GM18511 (cell line): ENCODE results near the gene FZD10.

Source experiments
- ATAC-seq: cut with Tn5 transposase; IDR thresholded peaks from one replicate; pipeline ENCODE4 v1.9.1; 2021; ENCODE audit warnings: mild to moderate bottlenecking, moderate library complexity; ENCODE audit not compliant: unreplicated experiment

The FZD10 gene, protein sequence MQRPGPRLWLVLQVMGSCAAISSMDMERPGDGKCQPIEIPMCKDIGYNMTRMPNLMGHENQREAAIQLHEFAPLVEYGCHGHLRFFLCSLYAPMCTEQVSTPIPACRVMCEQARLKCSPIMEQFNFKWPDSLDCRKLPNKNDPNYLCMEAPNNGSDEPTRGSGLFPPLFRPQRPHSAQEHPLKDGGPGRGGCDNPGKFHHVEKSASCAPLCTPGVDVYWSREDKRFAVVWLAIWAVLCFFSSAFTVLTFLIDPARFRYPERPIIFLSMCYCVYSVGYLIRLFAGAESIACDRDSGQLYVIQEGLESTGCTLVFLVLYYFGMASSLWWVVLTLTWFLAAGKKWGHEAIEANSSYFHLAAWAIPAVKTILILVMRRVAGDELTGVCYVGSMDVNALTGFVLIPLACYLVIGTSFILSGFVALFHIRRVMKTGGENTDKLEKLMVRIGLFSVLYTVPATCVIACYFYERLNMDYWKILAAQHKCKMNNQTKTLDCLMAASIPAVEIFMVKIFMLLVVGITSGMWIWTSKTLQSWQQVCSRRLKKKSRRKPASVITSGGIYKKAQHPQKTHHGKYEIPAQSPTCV

DNA sequence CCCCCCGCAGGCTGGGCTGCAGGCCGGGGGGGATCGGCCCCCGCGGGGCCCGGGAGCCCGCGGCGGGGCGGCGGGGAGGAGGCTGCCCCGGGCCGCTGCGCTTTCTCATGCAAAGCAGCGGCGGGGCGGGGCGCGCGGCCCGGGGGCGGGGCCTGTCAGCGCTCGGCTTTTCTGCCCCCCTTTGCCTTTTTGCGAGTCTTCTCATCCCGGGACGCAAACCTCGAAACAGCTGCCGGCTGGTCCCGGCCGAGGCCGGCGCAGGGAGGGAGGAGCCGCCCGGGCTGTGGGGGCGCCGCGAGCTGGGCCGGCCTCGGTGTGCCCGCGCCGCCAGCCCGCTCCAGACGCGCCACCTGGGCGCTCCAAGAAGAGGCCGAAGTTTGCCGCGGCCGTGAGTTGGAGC is at the start of gene FZD10:
FZD10 (plus strand) TSS at position 198 of the 400 bp plus-strand sequence. CDS start 479 bp downstream, outside the sequence.
- no peak for ATAC-seq

DNA sequence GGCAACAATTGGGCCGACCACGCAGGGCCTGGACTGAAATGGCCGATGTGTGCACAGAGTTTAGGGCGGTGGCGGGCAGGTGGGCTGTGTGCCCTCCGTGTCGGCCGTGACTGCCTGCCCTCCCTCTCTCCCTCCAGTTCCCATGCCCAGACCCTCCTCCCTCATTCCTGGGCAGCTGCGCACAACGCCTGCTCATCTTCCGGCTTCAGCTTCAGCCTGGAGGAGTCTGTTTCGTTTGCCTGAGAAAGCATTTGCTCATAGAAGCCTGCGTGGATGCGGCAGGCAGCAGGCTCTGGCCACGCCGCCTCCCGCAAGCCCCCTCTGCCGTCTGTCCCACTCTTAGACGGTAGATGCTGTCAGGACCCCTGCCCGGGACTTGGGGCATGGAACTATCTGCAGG is 47.3 kb upstream of the FZD10 start:
- no peak for ATAC-seq

DNA sequence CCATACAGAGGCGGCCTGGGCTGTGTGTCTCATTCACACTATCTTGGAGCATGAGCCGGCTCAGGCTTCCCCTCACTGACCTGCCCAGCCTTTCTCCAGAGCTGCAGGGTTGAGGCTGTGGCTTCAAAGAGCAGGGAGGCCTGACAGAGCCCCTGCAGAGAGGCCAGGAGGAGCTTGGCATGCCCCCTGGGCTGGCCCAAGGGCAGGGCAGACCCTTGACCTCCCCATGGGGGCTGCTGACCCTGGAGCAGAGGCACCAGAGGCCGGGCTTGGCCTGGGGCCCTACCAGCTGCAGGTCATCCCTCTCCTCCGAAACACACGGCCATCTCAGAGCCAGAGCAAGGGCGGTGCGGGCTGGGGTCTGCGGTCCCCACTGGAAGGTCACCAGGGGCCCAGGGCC is 46.6 kb upstream of the FZD10 start:
- no peak for ATAC-seq

DNA sequence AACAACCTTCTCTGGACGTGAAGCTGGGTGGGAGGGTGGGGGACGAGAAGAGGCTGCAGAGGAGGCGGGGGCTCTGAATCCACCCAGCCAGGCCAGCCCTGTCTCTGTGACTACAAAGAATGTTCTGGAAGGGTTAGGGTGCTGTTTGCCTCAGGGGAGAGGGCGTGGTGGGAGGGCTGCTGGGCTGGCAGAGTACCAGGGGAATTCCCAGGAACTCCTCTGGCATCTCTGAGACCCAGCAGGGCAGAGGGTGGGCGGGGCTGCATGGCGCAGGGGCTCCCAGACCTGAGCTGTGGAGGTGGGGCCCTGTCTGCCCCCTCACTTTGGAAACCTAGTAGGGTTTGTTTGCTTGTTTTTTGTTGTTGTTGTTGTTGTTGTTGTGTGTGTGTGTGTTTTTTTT is 45.5 kb upstream of the FZD10 start:
- ATAC-seq, result no peak

DNA sequence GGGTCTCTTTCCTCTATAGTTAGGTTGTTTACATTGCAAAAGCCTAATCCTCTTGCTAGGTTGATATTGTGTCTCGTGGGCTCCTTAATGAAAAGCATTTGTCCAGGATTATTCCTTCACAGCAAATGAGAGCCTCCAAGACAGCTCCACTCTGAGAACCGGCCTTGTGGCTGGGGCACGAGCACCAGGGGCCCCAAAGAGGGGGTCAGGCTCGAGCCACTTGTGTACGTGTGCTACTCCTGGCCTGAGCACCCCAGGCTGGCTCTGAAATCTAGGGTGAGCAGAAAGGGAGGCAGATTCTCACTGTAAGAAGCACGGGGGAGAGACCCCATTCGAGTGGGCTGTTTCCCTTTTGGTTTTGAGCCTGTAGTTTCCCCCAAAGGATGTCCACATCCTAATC is 45.0 kb upstream of the FZD10 start:
- ATAC-seq, result no peak

DNA sequence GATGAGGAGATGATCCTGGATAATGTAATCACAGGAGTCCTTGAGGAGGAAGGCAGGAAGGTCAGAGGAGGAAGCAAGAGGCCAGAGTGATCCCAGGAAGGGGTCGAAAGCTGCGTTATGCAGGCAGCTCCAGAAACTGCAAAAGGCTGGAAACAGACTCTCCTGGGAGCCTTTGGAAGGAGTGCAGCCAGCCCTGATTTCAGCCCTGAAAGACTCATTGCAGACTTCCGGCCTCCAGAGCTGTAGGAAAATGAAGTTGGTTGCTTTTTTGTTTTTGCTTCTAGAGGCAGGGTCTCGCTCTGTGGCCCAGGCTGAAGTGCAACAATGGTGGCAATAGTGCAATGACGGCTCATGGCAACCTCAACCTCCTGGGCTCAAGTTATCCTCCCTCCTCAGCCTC is 44.6 kb upstream of the FZD10 start:
- ATAC-seq, result no peak

DNA sequence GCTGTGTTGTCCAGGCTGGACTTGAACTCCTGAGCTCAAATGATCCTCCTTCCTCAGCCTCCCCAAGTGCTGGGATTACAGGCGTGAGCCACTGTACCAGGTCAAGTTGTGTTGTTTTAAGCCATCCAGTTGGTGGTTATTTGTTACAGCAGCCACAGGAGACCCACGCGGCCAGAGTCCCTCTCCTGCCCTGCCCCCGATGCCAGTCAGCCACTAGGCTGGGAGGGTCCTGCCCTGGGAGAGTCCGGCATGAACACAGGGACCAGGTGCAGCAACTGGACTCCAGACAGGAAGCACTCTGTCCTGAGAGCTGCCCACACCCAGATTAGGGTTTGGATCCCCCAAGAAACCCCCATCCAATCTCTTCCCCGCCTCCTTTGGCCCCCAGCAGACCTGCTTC is 44.1 kb upstream of the FZD10 start:
- no peak for ATAC-seq

DNA sequence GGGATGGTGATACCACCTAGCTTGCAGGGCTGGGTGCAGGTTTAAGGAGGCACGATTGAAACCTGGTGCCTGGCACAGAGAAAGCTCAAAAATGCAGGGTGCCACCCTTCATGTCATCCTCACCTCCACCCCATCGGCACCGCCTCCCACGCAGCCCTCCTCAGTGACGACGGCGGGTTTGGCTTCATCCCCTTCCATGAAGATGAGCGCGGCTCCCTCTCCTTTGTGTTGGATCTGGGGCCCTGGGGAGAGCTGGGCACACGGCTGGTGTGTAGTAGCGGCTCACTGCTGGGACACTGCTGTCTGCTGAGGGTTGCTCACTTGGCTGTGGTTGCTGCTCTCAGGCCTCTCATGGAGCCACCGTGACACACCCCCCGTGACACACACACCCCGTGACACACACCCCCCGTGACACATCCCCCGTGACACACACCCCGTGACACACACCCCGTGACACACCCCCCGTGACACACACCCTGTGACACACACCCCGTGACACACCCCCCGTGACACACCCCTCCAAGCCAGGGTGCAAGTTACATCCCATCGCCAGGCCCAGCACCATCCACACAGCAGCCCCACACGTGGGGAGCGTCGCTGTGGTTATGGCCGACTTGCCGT is 42.9 kb upstream of the FZD10 start:
- no peak for ATAC-seq

DNA sequence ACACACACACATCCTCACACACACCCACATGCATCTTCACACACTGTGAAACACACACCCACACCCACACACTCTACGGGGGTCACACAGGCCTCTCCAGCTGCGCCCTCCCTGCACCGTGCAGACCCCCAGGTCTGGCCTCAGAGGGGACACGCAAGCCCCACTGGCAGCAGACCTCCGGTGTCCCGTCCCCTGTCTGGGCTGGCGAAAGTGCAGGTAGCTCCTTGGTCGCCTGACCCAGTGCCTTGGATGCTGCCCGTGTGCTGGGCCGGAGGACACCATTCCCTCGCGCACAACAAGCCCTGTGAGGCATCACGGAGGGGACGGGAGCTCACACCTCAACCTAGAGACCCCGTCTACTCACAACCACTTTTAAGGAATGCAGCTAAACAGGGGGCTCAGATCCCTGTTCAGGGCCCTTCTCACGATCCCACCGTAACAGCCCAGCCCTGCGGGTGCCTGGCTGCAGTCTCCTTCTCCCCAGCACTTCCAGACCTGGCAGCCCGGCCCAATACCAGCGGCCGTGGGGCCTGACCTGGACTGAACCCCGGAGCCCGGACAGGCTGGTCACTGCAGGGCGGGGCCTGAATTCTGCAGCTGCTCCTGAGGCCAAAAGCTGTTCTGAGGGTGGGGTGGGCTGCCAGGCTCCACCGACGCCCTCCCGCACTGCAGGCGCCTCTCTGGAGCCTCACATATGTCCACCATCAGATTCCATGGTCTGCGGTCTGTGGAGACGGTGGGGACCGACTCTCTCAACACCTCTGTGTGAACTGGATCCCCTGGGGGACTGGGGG is 42.1 kb upstream of the FZD10 start:
- ATAC-seq, result no peak

DNA sequence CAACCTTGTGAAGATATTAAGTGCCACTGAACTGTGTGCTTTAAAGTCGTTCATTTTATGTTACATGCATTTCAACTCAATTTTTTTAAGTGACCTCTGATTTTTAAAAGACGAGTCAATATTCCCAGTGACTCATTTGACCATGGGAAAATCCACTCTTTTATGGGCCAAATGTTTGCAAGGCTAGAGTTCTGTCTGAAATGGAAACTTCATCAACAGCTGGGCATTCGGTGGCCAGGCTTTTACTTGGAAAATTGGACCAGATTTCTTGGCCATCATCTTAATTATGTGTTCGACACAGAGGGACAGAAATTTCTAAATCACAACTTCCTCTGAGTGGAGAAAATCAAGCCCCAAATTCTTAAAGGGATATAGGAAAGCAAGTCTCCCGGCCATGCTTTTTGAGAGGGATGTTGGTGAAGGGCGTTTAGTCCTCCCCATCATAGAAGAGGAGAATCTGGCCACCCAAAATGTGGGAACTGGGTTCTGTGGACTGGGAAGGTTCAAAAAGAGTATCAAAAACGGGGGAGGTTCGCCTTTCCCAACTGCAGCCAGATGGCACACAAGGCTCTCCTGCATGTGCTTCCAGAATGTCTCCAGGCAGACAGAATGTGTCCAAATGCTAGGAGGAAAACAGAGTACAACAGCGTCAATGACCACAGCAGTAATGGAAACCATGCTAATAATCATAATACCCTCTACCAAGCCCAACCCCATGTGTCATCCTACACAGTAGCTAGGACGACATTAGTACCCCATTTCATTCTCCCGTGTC is 40.9 kb upstream of the FZD10 start:
- no peak for ATAC-seq

DNA sequence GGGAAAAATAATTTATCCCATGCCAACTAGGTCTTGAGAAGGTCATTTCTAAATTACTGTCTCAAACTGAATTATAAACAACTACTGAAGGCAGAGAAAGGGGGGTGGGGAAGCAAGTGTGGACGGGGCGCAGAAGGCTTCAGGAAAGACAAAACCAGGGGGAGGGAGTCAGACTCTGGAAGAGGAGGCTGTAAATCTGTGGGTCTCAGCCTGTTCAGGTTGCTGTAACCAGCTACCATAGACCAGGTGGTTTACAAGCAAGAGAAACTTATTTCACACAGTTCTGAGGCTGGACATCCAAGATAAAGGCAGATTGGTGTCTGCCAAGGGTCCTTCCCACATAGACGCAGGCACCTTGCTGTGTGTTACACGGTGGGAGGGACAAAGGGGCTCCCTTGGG is 39.9 kb upstream of the FZD10 start:
- no peak for ATAC-seq

DNA sequence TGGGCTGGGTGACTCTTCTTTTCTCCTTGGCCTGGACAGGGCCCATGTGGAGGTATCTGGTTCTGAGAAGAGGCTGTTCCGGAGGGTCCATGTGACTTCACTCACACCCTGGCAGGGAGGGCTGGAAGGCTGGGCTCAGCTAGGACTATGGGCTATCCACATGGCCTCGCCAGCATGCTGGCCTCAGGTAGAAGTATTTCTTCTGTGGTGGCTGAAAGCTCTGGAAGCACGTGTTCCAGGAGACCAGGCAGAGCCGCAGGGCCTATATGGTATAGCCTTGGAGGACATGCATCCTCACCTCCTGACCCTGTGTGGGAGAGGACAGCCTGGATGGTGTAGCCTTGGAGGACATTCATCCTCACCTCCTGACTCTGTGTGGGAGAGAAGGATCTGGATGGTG is 38.2 kb upstream of the FZD10 start:
- ATAC-seq, result no peak

DNA sequence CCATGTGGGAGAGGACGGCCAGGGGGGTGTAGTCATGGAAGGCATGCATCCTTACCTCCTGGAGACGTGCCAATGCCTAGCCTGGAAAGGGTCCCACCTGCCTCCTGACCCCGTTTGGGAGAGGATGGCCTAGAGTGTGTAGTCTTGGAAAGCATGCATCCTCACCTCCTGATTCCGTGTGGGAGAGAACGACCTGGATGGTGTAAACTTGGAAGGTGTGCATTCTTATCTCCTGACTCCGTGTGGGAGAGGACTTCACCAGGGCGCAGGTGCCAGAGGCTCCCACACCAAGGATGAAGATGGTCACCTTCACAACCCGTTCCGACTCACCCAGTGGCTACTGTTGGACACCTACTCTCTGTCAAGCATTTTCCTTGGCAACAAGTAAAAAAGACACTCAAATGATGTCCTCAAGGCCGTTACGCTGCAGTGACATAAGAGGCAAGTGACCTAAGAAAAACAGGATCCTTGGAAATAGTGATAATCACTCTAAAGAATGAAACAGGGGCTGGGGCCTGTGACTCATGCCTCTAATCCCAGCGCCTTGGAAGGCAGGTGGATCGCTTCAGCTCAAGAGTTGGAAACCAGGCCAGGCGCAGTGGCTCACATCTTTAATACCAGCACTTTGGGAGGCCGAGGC is 37.5 kb upstream of the FZD10 start:
- no peak for ATAC-seq

DNA sequence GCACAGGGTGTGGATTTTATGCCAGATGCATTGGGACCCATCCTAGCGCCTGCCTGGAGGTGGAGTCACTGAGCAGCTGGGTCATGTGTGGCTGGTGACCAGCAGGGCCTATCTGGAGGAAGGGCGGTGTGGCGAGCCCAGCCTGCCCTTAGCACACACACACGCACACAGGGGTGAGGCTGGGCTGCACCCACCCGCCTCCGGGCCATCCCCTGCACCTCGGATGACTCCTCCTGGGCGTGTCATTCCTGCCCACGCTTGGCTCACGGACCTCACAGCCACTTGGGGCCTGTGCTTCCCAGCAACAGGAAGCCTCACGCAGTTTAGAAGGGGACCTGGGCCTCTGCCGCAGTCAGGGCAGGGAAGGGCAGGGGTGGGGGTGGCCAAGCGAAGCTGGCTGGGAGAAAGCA is 36.2 kb upstream of the FZD10 start:
- no peak for ATAC-seq

DNA sequence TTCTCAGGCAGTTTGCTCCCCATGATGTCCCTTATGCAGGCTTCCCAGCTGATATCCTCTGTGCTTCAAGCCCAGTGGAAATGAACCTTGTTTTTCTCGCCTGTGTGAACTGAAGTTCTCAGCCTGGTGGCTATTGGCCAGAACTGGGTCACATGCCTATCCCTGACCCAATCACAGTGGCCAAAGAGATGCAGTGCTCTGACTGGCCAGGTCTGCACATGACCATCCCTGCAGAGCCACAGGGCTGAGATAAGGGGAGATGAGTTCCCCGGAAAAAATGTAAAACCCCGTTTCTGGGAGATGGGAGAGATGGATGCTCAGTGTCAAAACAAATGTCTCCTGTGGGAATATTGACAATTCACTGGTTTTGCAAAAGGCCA is 34.7 kb upstream of the FZD10 start:
- ATAC-seq, result no peak

DNA sequence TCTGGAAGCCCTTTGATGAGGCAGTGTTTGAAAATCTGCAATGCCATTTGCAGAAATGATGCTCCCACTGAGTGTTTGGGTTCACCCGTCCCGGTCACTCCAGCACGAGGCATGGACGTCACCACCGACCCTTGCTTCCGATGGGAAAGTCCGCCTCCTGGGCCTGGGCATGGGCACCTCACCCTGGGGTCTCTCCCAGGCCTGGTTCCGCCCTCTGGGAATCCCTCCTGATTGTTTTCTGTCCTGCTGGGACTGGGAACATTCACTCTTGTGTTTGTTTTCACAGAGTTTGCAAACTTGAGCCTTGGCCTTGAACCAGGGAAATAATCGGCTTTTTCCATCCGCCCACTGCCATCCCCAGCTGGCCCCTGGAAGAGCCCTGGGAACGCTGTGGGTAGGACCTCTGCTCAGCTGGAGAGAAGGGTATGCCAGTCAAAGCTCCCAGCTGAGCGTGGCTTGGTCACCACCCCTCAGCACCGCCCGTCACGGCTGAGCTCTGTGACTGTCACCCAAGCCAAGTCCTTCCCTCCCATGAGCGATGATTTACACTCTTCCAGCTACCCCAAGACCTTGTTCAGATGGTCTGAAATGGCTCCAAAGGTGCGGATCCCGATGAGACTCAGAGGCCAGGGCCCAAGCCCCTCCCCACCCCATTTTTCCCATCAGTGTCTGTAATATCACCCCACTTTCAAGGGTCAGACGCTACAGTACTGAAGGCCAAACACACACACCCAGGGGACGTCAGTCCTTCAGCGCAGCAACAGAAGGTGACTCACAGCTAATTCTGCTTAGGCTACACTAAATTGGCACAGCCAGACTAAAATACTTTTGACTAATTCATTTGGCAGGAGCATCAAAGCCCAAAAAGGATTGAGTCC is 34.1 kb upstream of the FZD10 start:
- ATAC-seq, result no peak

DNA sequence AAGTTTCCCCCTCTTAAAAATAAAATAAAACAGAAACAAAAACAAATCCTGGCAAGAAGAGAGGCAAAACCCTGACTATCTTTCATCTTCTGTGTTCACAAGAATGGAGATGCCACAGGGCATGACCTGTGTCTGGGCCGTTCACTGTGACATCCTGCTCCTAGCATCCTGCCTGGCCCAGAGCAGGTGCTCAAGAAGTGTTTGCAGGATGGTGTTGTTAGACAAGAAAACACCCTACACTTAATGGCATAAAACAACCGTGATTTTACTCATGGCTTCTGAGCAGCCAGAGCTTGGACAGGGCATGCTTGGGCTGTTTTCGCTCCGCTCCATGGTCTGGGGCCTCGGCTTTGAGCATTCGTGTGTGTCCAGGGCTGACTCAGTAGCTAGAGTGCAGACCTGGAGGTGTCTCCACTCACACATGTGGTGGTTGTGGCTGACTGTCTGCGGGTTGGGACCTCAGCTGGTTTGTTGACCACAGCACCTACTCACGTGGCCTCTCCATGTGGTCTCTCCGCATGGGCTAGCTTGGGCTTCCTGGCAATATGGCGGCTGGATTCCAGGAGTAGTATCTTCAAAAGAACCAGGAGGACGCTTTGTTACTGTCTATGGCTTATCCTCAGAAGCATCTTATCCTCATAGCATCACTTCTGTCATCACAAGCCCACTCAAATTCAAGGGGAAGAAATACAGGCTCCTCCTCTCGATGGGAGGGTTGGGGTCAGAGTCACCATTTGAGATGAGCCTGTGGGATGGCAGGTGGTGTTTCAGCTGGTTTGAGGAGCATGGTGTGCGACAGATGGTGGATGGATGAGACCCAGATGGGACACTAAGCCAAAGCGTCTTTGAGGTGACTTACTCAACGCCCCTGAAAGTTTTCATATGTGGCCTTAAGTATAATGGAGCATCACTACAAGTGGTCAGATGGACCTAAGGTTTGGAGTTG is 33.2 kb upstream of the FZD10 start:
- no peak for ATAC-seq

DNA sequence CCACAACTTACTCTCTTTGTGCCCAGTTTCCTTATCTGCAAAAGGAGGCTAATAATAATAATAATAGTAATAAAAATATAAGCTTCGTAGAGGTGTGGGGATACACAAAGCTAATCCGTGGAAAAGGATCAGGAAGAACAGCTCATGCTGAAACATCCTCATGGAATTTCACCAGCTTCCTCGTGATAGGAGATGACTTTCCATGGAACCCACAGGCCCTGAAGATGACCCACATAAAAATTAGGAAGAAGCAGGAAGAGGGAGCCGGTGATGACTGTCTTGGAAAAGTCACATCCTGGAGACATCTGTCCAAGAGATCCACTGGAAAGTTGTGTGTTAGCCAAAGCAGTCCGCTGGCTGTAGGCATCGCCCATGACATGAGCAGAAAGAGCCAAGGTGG is 31.9 kb upstream of the FZD10 start:
- ATAC-seq, result no peak
